GM12892 (cell line): ENCODE data around the gene AASDHPPT. TPM values are rescaled to one million over a fixed set of nuclear protein-coding genes. Genes with fewer than 3 reads are reported as not detected.
A peak's percentile ranks its signal among the peaks of the same experiment; 100 is the strongest.
"Not testable (repeated sequence)": the region's sequence is repeated elsewhere in the genome, so short reads cannot be mapped to it uniquely, and the experiment has no call there.

Source experiments
- DNase-seq: peaks from one replicate; pipeline ENCODE4 v3.0.0; 2011; ENCODE audit not compliant: insufficient read length
- FAIRE-seq: peaks from 2 replicates; lab custom pipeline; 2011; peaks lifted over from hg19 to GRCh38; lab: Jason Lieb, UNC
- POLR2A ChIP-seq: IDR thresholded peaks from 2 replicates; pipeline ENCODE4 v1.6.1; 2011; ENCODE audit warnings: low read depth, low read length, control low read depth
- POLR2AphosphoS5 ChIP-seq: IDR thresholded peaks from 2 replicates; pipeline ENCODE4 v1.6.1; 2011; ENCODE audit warnings: low read depth, low read length, control low read depth
- TAF1 ChIP-seq: IDR thresholded peaks from 2 replicates; pipeline ENCODE4 v1.6.1; 2011; ENCODE audit warnings: low read depth, mild to moderate bottlenecking, control low read depth, low read length, borderline replicate concordance
- polyA plus RNA-seq: library from polyadenylated mRNA; unstranded; fragments of >200 nt; gene quantifications from one replicate; pipeline ENCODE4 v1.2.1, GENCODE V29; 2012; ENCODE audit warnings: missing spikeins, inconsistent platforms; ENCODE audit not compliant: missing spikeins

AASDHPPT gene, protein sequence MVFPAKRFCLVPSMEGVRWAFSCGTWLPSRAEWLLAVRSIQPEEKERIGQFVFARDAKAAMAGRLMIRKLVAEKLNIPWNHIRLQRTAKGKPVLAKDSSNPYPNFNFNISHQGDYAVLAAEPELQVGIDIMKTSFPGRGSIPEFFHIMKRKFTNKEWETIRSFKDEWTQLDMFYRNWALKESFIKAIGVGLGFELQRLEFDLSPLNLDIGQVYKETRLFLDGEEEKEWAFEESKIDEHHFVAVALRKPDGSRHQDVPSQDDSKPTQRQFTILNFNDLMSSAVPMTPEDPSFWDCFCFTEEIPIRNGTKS
- polyA plus RNA-seq = 30.6 TPM

GRCh38 chr11:106077609-106078455 lies at the start of gene AASDHPPT:
TSS of gene AASDHPPT (plus strand) at chr11:106077662. CDS start at chr11:106077711, 49 bp downstream.
- no peak for DNase-seq
- FAIRE-seq = peak; percentile 66

DNA sequence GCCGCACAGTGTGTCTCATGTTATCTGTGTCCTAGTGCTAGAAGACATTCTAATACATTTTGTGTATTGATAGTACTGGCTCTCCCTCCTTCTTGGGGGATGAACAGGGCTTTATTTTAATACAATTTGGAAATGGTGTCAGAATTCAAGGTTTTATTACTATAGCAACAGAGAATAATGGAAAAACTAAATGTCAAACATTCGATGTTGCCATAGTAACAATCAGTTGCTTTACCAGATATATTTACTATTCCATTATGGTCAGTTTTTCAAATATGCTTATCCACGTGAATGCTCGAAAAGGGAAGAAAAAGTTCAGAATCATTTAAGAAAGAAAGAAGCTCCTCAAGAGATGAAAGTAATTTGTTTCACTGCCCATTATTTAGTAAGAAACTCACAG lies 46.9 kb upstream of the AASDHPPT start:
- TF ChIP-seq TAF1 = no peak
- no peak for TF ChIP-seq POLR2A
- no peak for FAIRE-seq
- DNase-seq = no peak

More at GRCh38 chr11:106077609-106078455, at the start of gene AASDHPPT:
- peak; percentile 90 for TF ChIP-seq POLR2AphosphoS5
- peak; percentile 87 for TF ChIP-seq POLR2A
- TF ChIP-seq TAF1 = peak; percentile 35; the same call in 1 of the 2 replicates

DNA sequence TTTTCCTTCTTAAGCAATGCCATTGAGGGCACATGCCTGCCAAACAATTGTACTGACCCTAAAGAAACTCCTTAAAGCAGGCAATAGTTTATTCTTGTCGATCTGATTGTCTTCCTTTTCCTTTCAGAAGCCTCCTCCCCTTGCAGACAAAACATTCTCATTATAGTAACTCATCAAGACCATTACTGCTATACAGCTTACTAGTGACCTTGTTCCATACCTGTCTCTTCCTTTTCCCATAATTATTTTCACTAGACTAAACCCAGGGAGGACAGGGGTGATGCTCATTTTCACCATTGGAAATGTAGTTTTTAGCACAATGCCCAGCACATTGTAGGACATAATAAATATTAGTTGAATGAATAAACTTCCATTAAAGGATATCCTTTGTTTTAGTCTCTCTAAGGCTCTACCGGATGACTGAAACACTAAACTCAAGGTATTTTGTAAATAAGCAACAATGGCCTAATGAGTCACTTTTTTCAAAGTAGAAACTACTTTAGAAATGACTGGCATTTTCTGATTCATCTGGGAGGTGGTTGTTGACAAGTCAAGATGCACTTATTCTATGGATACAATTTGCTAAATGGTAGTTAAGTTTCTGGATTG lies 46.2 kb upstream of the AASDHPPT start:
- peak; percentile 65 for FAIRE-seq
- DNase-seq = no peak
- no peak for TF ChIP-seq POLR2AphosphoS5
- no peak for TF ChIP-seq TAF1
- TF ChIP-seq POLR2A = no peak

GRCh38 chr11:106031936-106032335 lies 45.5 kb upstream of the AASDHPPT start:
- DNase-seq = no peak
- FAIRE-seq = no peak
- TF ChIP-seq POLR2A (no peak), TAF1 (no peak), POLR2AphosphoS5 (no peak)

DNA sequence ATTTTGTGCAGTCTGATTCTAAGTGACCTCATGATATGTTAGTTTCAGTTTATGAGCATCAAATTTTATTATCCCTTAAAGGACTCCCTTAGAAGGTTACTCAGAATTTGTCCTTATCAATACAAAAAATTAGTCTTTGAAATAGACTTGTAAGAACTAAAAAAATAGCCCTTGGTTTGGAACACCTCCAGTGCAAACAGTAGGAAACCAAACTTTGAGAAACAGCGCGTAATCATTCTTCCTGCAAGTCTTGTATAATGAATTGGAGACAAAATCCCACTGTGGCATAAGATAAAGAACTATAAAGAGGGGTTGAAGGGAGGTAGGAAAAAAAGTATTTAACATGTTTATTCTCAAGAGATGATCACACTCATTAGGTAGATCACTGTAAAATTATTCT lies 44.6 kb upstream of the AASDHPPT start:
- no peak for FAIRE-seq
- no peak for DNase-seq
- TF ChIP-seq POLR2A (no peak), POLR2AphosphoS5 (no peak), TAF1 (no peak)

DNA sequence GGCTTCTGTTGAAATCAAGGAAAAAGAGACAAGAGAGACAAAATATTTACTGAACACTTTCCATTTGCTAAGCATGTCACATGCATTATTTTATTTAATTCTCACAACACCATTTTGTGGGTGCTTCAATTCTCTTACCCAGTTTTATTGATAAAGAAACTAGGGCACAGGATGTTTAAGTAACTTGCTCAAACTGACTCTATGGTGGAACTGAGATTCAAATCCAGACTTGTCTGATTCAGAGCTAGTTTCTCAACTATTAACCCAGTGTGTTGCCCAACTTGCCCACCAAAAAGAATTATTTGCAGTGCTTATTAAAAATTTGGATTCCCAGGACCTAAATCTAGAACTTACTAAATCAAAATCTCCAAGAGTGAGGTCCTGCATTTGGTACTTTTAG lies 33.9 kb upstream of the AASDHPPT start:
- no peak for DNase-seq
- TF ChIP-seq POLR2AphosphoS5 (no peak), TAF1 (no peak), POLR2A (no peak)
- no peak for FAIRE-seq

GRCh38 chr11:106047631-106048030 lies 29.8 kb upstream of the AASDHPPT start:
- DNase-seq = no peak
- FAIRE-seq = no peak
- TF ChIP-seq TAF1 (no peak), POLR2A (no peak), POLR2AphosphoS5 (no peak)

DNA sequence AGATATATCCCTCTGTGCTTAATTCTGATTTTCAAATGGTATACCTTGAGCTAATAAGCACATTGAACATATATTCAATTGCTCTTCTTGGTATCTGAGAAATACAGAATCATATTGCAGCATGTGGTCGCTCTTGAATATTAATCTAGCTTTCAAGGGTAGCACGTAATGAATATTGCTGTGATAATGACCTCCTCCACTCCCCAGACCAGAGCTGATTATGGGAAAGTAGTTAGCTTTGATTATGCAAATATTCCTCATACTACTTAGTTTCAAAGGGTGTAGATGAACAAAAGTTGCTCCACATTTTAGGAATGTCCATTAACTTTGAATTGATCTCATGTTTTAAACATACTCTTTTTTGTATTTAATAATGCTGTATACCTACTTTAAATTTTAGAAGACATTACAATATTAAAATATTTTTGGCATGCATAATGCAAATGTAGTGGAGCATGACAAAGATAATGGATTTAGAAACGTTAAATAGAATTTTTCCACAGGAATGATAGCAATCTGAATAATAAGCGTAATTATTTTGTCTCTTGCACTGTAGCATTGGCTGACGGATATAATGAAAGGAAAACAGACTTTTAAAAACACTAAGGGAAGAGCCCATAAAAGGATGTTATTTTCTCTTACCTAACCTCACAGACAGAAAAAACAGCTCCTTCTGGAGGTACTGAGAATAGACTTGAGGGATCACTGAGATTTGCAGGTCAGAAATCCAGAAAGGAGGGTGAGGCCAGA lies 27.6 kb upstream of the AASDHPPT start:
- FAIRE-seq = no peak
- TF ChIP-seq POLR2A = no peak
- no peak for TF ChIP-seq TAF1
- TF ChIP-seq POLR2AphosphoS5 = no peak
- no peak for DNase-seq

- no peak for TF ChIP-seq POLR2A
- no peak for TF ChIP-seq TAF1
- TF ChIP-seq POLR2AphosphoS5 = no peak
- FAIRE-seq = no peak
Observed at GRCh38 chr11:106051103-106051502, 26.4 kb upstream of the AASDHPPT start.

DNA sequence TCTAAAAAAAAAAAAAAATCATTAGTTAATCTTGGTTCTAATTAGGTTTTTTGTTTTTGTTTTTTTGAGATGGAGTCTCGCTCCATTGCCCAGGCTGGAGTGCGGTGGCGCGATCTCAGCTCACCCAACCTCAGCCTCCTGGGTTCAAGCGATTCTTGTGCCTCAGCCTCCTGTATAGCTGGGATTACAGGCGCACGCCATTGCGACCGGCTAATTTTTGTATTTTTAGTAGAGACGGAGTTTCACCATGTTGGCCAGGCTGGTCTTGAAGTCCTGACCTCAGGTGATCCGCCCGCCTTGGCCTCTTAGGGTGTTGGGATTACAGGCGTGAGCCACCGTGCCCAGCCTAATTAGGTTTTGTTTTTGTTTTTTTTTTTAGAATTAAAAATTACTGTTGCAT lies 19.1 kb upstream of the AASDHPPT start:
- FAIRE-seq, DNase-seq: not testable (repeated sequence)

More at GRCh38 chr11:106051103-106051502, 26.4 kb upstream of the AASDHPPT start:
- DNase-seq = no peak

- DNase-seq (no peak), FAIRE-seq (no peak)
- TF ChIP-seq POLR2A = no peak
- TF ChIP-seq TAF1 = no peak
- no peak for TF ChIP-seq POLR2AphosphoS5
Observed at GRCh38 chr11:106059617-106060016, 17.8 kb upstream of the AASDHPPT start.
